ENCODE results near the gene CRTAC1.

Gene CRTAC1

GRCh38 chr10:97888641-97889262 is 141.7 kb downstream of the CRTAC1 start:
- no peak for TF ChIP-seq CTCF (IDR thresholded peaks at IDR 0.05; ENCODE audit: low read depth, low read length, missing control alignments)
- DNase-seq (ENCODE audit: low read depth): no peak
- in situ Hi-C loops (cut with HindIII; ENCODE audit: low sequenced_read_pairs): no loop called here
- no peak overlapping the region for H3K4me3 ChIP-seq (ENCODE audit: low read depth, low read length)

DNA sequence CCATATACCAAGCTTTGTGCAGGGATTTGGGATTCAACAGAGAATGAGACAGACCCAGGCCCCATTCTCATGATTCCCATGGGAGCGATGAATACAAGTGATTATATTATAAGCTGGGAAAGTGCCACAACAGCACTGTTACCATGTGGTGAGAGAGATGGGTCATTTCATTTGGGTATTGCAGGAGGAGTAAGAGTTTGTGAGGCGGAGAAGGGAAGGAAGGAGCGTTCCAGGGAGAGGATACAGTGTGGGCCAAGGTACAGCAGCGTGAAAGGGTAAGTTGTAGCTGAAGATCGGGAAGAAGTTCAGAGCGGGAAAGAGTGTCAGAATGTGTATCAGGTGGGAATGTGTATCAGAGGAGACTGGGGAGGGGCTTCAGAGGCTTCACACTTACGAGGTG is 142.3 kb downstream of the CRTAC1 start:
- DNase-seq (ENCODE audit: low read depth): no peak
- TF ChIP-seq CTCF (IDR thresholded peaks at IDR 0.05; ENCODE audit: low read depth, low read length, missing control alignments): no peak
- in situ Hi-C loops (cut with HindIII; ENCODE audit: low sequenced_read_pairs): no loop called here
- H3K4me3 ChIP-seq (ENCODE audit: low read depth, low read length): no peak overlapping the region

DNA sequence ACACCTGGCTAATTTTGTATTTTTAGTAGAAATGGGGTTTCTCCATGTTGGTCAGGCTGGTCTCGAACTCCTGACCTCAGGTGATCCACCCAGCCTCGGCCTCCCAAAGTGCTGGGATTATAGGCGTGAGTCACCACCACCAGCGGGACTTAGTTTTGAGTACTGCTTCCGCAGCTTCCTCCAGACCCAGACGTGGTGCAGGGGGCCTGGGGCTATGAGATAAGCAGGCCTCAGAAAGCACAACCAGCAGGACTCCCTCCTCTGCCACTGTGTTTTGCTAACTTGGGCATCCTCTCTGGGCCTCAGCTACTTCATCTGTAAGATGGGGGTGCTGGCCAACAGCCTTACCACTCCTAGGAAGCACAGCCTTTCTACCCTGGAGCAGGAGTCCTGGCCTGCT is 143.0 kb downstream of the CRTAC1 start:
- DNase-seq (ENCODE audit: low read depth): no peak
- in situ Hi-C loops (cut with HindIII; ENCODE audit: low sequenced_read_pairs): no loop called here

DNA sequence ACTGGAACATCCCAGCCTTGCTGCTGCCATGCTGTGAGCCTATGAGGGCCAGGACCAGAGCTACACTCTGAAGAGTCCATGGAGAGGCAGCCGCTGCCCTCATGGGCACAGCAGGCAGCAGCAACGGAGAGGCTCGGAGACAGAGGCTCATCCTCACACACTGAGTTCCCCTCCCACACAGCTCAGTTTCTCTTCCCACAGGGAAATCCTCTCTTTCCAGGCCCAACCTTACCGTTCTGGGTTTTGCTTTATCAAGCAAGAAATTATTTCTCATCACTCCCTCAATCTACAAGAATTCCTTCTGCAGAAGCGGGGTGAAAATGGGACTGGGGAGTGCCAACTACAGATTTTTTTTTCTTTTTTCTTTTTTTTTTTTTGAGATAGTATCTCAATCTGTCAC is 144.1 kb downstream of the CRTAC1 start:
- TF ChIP-seq CTCF (IDR thresholded peaks at IDR 0.05; ENCODE audit: low read depth, low read length, missing control alignments): no peak
- in situ Hi-C loops (cut with HindIII; ENCODE audit: low sequenced_read_pairs): no loop called here
- DNase-seq (ENCODE audit: low read depth): no peak
- no peak overlapping the region for H3K4me3 ChIP-seq (ENCODE audit: low read depth, low read length)

More for the DNA sequence above, 143.0 kb downstream of the CRTAC1 start:
- H3K4me3 ChIP-seq (ENCODE audit: low read depth, low read length): no peak overlapping the region
- no peak for TF ChIP-seq CTCF (IDR thresholded peaks at IDR 0.05; ENCODE audit: low read depth, low read length, missing control alignments)

DNA sequence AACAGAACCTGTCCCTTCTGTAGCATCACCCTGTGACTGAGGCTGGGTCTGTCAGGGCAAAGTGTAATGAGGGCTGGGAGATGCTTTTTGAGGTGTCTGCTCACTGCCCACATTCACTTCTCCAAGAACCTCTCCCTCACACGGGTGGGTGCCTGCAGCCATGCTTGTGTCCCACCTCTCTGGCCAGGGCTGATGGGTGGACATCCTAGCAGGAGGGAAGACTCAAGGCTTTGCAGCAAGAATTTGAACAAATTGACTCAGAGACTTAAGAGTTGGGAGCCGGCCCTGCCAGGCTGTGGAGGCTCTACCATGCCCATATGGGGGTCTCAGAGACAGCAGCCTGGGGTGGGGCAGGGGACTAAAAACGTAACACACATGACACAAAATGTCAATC is 147.3 kb downstream of the CRTAC1 start:
- in situ Hi-C loops (cut with HindIII; ENCODE audit: low sequenced_read_pairs): no loop called here
- no peak for TF ChIP-seq CTCF (IDR thresholded peaks at IDR 0.05; ENCODE audit: low read depth, low read length, missing control alignments)
- no peak overlapping the region for H3K4me3 ChIP-seq (ENCODE audit: low read depth, low read length)
- no peak for DNase-seq (ENCODE audit: low read depth)

DNA sequence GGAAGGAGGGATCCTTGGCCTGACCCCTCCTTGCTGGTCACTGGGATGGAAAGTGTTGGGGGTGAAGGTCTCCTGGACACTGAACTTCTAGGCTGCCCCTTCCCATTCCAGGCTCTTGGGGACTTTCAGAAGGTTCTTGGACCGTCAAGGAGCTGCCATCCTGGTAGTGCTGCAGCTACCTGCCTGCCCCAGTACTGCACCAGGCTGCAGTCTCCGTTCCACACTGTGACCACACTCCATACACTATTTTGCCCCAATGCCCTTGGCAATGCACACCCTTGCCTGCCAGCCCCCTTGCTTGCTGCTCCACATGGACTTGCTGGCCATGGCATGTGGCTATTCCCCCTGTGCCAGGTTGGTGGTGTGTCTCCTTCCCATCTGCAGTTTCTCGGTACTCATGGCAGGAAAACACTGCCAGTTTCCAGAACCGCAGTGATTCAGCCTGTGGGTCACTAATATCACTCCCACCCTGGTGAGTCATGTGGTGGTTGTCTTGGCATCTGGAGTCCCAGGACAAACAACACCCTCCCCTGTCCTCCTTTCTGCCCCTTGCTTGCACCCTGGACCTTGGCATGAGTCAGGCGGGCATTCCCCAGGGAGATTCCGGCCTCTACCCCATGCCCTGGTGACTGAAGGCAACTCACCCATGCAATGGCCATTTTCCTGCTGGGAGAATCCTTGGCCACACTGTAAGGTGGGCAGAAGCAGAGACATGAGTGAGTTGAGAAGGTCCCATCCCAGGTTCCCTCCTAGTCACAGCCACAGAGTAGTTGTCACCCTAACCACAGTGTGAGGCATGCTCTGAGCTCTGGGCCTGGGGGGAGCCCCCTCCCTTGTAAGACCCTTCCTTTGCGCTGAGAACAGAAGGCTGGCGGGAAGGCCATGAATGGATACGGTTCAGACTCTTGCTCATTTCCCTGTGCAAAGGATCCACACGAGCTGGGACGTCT is 148.0 kb downstream of the CRTAC1 start:
- no peak for TF ChIP-seq CTCF (IDR thresholded peaks at IDR 0.05; ENCODE audit: low read depth, low read length, missing control alignments)
- no peak overlapping the region for H3K4me3 ChIP-seq (ENCODE audit: low read depth, low read length)
- in situ Hi-C loops (cut with HindIII; ENCODE audit: low sequenced_read_pairs): no loop called here
- DNase-seq (ENCODE audit: low read depth): no peak
